ENCODE data around the gene LIG1. TPM values are rescaled to one million over a fixed set of nuclear protein-coding genes. Genes with fewer than 3 reads are reported as not detected.

The LIG1 gene
- total RNA-seq, 1 experiment from 2014 or later = 115 TPM

- Histone ChIP-seq H2BK5ac (ENCODE audit: insufficient read length, low read length) (no peak overlapping the region), H3K4me2 (ENCODE audit: insufficient read depth, insufficient read length, low read length) (peak overlapping the region; percentile 41), H3K9me3 (ENCODE audit: control insufficient read depth, low read depth, low read length) (no peaks in the 10 kb centered on the region), H3K9ac (ENCODE audit: extremely low read depth, insufficient read length, low read length) (peak overlapping the region; percentile 49), H2BK12ac (ENCODE audit: insufficient read length, low read depth, low read length) (no peak overlapping the region), H3K27ac (ENCODE audit: insufficient read length, low read depth, low read length) (peak overlapping the region; percentile 27), H3K79me1 (ENCODE audit: insufficient read depth, low read depth, low read length, poor library complexity, severe bottlenecking) (no peaks in the 10 kb centered on the region), H3K18ac (ENCODE audit: insufficient read length, low read depth, low read length) (peak overlapping the region; percentile 74), H4K5ac (ENCODE audit: insufficient read length, low read depth, low read length) (no peak overlapping the region), H2BK15ac (ENCODE audit: low read depth, low read length) (no peak overlapping the region), H4K8ac (replicated peaks; ENCODE audit: insufficient read length, low read depth, low read length) (no peak overlapping the region), H3T11ph (ENCODE audit: low read length) (peak overlapping the region; percentile 37), H3K27me3 (ENCODE audit: insufficient read depth, low read length) (no peaks in the 10 kb centered on the region), H3K79me2 (ENCODE audit: insufficient read depth, low read length) (no peaks in the 10 kb centered on the region), H2AK5ac (ENCODE audit: insufficient read length, low read length) (no peak overlapping the region), H3K4me1 (ENCODE audit: insufficient read depth, low read length) (0 out of 2 replicates have a peak, but pooled peaks cover 2% of the 10 kb centered on the region), H4K91ac (ENCODE audit: insufficient read length, low read depth, low read length) (no peak overlapping the region), H2AFZ (ENCODE audit: low read length) (no peak overlapping the region), H3K14ac (ENCODE audit: insufficient read depth, low read length) (peak overlapping the region; percentile 24; the same call in 1 of the 2 replicates), H3K23ac (ENCODE audit: insufficient read length, low read depth, low read length) (no peak overlapping the region), H3K56ac (ENCODE audit: insufficient read length, low read depth, low read length) (no peak overlapping the region), H2BK20ac (ENCODE audit: low read depth, low read length, poor library complexity, severe bottlenecking) (no peak overlapping the region), H3K4ac (ENCODE audit: low read depth, low read length) (no peak overlapping the region; the same call in 1 of the 2 replicates), H3K23me2 (ENCODE audit: insufficient read length, low read depth, low read length, poor library complexity, severe bottlenecking) (no peaks in the 10 kb centered on the region), H2BK120ac (ENCODE audit: low read depth, low read length, poor library complexity, severe bottlenecking) (no peak overlapping the region), H4K20me1 (ENCODE audit: control insufficient read depth, insufficient read depth, insufficient read length) (no peaks in the 10 kb centered on the region)
- no CpG with 5 or more reads among the region's 5 CpGs for WGBS (ENCODE audit: extremely low coverage, insufficient read length, low lambda C conversion rate)
- peaks cover 2% of the 10 kb centered on the region; the same call in 1 of the 2 replicates for H3K27me3 Mint-ChIP-seq (ENCODE audit: low read depth)
- TF ChIP-seq, protein P1, sequence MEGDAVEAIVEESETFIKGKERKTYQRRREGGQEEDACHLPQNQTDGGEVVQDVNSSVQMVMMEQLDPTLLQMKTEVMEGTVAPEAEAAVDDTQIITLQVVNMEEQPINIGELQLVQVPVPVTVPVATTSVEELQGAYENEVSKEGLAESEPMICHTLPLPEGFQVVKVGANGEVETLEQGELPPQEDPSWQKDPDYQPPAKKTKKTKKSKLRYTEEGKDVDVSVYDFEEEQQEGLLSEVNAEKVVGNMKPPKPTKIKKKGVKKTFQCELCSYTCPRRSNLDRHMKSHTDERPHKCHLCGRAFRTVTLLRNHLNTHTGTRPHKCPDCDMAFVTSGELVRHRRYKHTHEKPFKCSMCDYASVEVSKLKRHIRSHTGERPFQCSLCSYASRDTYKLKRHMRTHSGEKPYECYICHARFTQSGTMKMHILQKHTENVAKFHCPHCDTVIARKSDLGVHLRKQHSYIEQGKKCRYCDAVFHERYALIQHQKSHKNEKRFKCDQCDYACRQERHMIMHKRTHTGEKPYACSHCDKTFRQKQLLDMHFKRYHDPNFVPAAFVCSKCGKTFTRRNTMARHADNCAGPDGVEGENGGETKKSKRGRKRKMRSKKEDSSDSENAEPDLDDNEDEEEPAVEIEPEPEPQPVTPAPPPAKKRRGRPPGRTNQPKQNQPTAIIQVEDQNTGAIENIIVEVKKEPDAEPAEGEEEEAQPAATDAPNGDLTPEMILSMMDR (conservative IDR thresholded peaks at IDR 0.05) = no peak
- no peaks in the 10 kb centered on the region; a peak in 1 of 7 replicates for H3K36me3 Mint-ChIP-seq (ENCODE audit: insufficient read depth in 1 of 3, low read depth in 3 of 3)
- H3K27ac Mint-ChIP-seq = no peak overlapping the region
- H3K9me3 Mint-ChIP-seq = peaks cover 0 to 2% of the 10 kb centered on the region in 2 experiments; a peak in 1 of 5 replicates
- no peak for DNase-seq
- H3K4me1 Mint-ChIP-seq = no peaks in the 10 kb centered on the region
- no peak overlapping the region for H3K4me3 Mint-ChIP-seq
These were observed 33.2 kb upstream of the LIG1 start for GRCh38 chr19:48203222-48203793.

Measured in H9 (cell line).